ENCODE measurements around the gene SUOX. TPM values are rescaled to one million over a fixed set of nuclear protein-coding genes. Genes with fewer than 3 reads are reported as not detected.
A peak's percentile ranks its signal among the peaks of the same experiment; 100 is the strongest.

Gene SUOX
- total RNA-seq, 1 donor from 2014 or later, result 34.6 TPM

- H3K4me3 Mint-ChIP-seq, result peak overlapping the region; percentile 63
- no peak for DNase-seq (ENCODE audit: extremely low spot score, unreplicated experiment)
- peaks cover 8% of the 10 kb centered on the region for H3K36me3 Mint-ChIP-seq
- TF ChIP-seq, protein P1, sequence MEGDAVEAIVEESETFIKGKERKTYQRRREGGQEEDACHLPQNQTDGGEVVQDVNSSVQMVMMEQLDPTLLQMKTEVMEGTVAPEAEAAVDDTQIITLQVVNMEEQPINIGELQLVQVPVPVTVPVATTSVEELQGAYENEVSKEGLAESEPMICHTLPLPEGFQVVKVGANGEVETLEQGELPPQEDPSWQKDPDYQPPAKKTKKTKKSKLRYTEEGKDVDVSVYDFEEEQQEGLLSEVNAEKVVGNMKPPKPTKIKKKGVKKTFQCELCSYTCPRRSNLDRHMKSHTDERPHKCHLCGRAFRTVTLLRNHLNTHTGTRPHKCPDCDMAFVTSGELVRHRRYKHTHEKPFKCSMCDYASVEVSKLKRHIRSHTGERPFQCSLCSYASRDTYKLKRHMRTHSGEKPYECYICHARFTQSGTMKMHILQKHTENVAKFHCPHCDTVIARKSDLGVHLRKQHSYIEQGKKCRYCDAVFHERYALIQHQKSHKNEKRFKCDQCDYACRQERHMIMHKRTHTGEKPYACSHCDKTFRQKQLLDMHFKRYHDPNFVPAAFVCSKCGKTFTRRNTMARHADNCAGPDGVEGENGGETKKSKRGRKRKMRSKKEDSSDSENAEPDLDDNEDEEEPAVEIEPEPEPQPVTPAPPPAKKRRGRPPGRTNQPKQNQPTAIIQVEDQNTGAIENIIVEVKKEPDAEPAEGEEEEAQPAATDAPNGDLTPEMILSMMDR (conservative IDR thresholded peaks at IDR 0.05), result no peak
- peak overlapping the region; percentile 46 for H3K27ac Mint-ChIP-seq
- no peaks in the 10 kb centered on the region for H3K27me3 Mint-ChIP-seq
- peaks cover 51% of the 10 kb centered on the region for H3K4me1 Mint-ChIP-seq (ENCODE audit: unreplicated experiment)
- H3K9me3 Mint-ChIP-seq, result no peaks in the 10 kb centered on the region
These were observed 13.1 kb downstream of the SUOX start for GRCh38 chr12:56010111-56010570.

- H3K27ac Mint-ChIP-seq, result no peak overlapping the region
These were observed 14.5 kb downstream of the SUOX start for GRCh38 chr12:56011509-56012090.

GRCh38 chr12:56013482-56013881, 16.4 kb downstream of the SUOX start:
- H3K9me3 Mint-ChIP-seq, result no peaks in the 10 kb centered on the region
- peak overlapping the region; percentile 71 for H3K27ac Mint-ChIP-seq
- no peak for DNase-seq (ENCODE audit: extremely low spot score, unreplicated experiment)
- no peaks in the 10 kb centered on the region for H3K27me3 Mint-ChIP-seq
- peaks cover 13% of the 10 kb centered on the region for H3K36me3 Mint-ChIP-seq
- TF ChIP-seq, protein P1 (conservative IDR thresholded peaks at IDR 0.05), result no peak
- H3K4me3 Mint-ChIP-seq, result peak overlapping the region; percentile 48
- H3K4me1 Mint-ChIP-seq (ENCODE audit: unreplicated experiment), result peaks cover 55% of the 10 kb centered on the region

More at GRCh38 chr12:56011509-56012090, 14.5 kb downstream of the SUOX start:
- peaks cover 59% of the 10 kb centered on the region for H3K4me1 Mint-ChIP-seq (ENCODE audit: unreplicated experiment)
- DNase-seq (ENCODE audit: extremely low spot score, unreplicated experiment), result no peak
- peaks cover 7% of the 10 kb centered on the region for H3K36me3 Mint-ChIP-seq
- no peaks in the 10 kb centered on the region for H3K9me3 Mint-ChIP-seq
- TF ChIP-seq, protein P1 (conservative IDR thresholded peaks at IDR 0.05), result no peak
- no peak overlapping the region for H3K4me3 Mint-ChIP-seq
- H3K27me3 Mint-ChIP-seq, result no peaks in the 10 kb centered on the region

- H3K27ac Mint-ChIP-seq, result peak overlapping the region; percentile 93
- peaks cover 13% of the 10 kb centered on the region for H3K36me3 Mint-ChIP-seq
- peak overlapping the region; percentile 55 for H3K4me3 Mint-ChIP-seq
- H3K27me3 Mint-ChIP-seq, result no peaks in the 10 kb centered on the region
- no peaks in the 10 kb centered on the region for H3K9me3 Mint-ChIP-seq
- H3K4me1 Mint-ChIP-seq (ENCODE audit: unreplicated experiment), result peaks cover 57% of the 10 kb centered on the region
- DNase-seq (ENCODE audit: extremely low spot score, unreplicated experiment), result no peak
- TF ChIP-seq, protein P1 (conservative IDR thresholded peaks at IDR 0.05), result no peak
These were observed 17.1 kb downstream of the SUOX start for GRCh38 chr12:56014205-56014604.

- no peaks in the 10 kb centered on the region for H3K9me3 Mint-ChIP-seq
- H3K4me3 Mint-ChIP-seq, result no peak overlapping the region
- H3K27ac Mint-ChIP-seq, result peak overlapping the region; percentile 58
- peaks cover 3% of the 10 kb centered on the region for H3K27me3 Mint-ChIP-seq
- peaks cover 9% of the 10 kb centered on the region for H3K36me3 Mint-ChIP-seq
- DNase-seq (ENCODE audit: extremely low spot score, unreplicated experiment), result no peak
- TF ChIP-seq, protein P1 (conservative IDR thresholded peaks at IDR 0.05), result no peak
- peaks cover 54% of the 10 kb centered on the region for H3K4me1 Mint-ChIP-seq (ENCODE audit: unreplicated experiment)
These were observed 20.1 kb downstream of the SUOX start for GRCh38 chr12:56017181-56017580.

Measured in type B pancreatic cell (in vitro differentiated cells).